ENCODE data around the gene TSHR.
"Not testable (repeated sequence)": the region's sequence is repeated elsewhere in the genome, so short reads cannot be mapped to it uniquely, and the experiment has no call there.

Gene TSHR

GRCh38 chr14:81091660-81092059 lies 136.2 kb downstream of the TSHR start:
- no peaks in the 10 kb centered on the region for H3K36me3 ChIP-seq (ENCODE audit: insufficient read depth, low read length)
- no peak overlapping the region for H3K27ac ChIP-seq (ENCODE audit: low read depth, low read length)
- H3K4me1 ChIP-seq (ENCODE audit: insufficient read depth, low read length) = no peaks in the 10 kb centered on the region
- H3K4me3 ChIP-seq (ENCODE audit: low read depth in 1 of 2, low read length in 2 of 2) = no peak overlapping the region
- H3K9me3 ChIP-seq (ENCODE audit: low read length) = no peaks in the 10 kb centered on the region
- no peak overlapping the region for H3K9ac ChIP-seq (ENCODE audit: low read length)
- H3K27me3 ChIP-seq (ENCODE audit: control insufficient read depth in 1 of 2, insufficient read depth in 2 of 2, low read length in 2 of 2) = no peaks in the 10 kb centered on the region

GRCh38 chr14:81093651-81094050 lies 138.2 kb downstream of the TSHR start:
- Histone ChIP-seq H3K4me1 (ENCODE audit: insufficient read depth, low read length) (no peaks in the 10 kb centered on the region), H3K4me3 (ENCODE audit: low read depth in 1 of 2, low read length in 2 of 2) (no peak overlapping the region), H3K9me3 (ENCODE audit: low read length) (no peaks in the 10 kb centered on the region), H3K27ac (ENCODE audit: low read depth, low read length) (no peak overlapping the region), H3K9ac (ENCODE audit: low read length) (no peak overlapping the region), H3K27me3 (ENCODE audit: control insufficient read depth in 1 of 2, insufficient read depth in 2 of 2, low read length in 2 of 2) (no peaks in the 10 kb centered on the region), H3K36me3 (ENCODE audit: insufficient read depth, low read length) (no peaks in the 10 kb centered on the region)

GRCh38 chr14:81095539-81095938 lies 140.1 kb downstream of the TSHR start:
- no peaks in the 10 kb centered on the region for H3K36me3 ChIP-seq (ENCODE audit: insufficient read depth, low read length)
- H3K4me1 ChIP-seq (ENCODE audit: insufficient read depth, low read length) = no peaks in the 10 kb centered on the region
- H3K9ac ChIP-seq (ENCODE audit: low read length) = no peak overlapping the region
- H3K27me3 ChIP-seq (ENCODE audit: control insufficient read depth in 1 of 2, insufficient read depth in 2 of 2, low read length in 2 of 2) = no peaks in the 10 kb centered on the region
- H3K4me3 ChIP-seq (ENCODE audit: low read depth in 1 of 2, low read length in 2 of 2) = no peak overlapping the region
- H3K9me3 ChIP-seq (ENCODE audit: low read length) = no peaks in the 10 kb centered on the region
- no peak overlapping the region for H3K27ac ChIP-seq (ENCODE audit: low read depth, low read length)

GRCh38 chr14:81096656-81097055 lies 141.2 kb downstream of the TSHR start:
- no peak overlapping the region for H3K4me3 ChIP-seq (ENCODE audit: low read depth in 1 of 2, low read length in 2 of 2)
- no peak overlapping the region for H3K9ac ChIP-seq (ENCODE audit: low read length)
- no peaks in the 10 kb centered on the region for H3K4me1 ChIP-seq (ENCODE audit: insufficient read depth, low read length)
- H3K27ac ChIP-seq (ENCODE audit: low read depth, low read length) = no peak overlapping the region
- no peaks in the 10 kb centered on the region for H3K27me3 ChIP-seq (ENCODE audit: control insufficient read depth in 1 of 2, insufficient read depth in 2 of 2, low read length in 2 of 2)
- H3K9me3 ChIP-seq (ENCODE audit: low read length) = no peaks in the 10 kb centered on the region
- no peaks in the 10 kb centered on the region for H3K36me3 ChIP-seq (ENCODE audit: insufficient read depth, low read length)

- Histone ChIP-seq H3K9me3 (ENCODE audit: low read length) (no peaks in the 10 kb centered on the region), H3K4me1 (ENCODE audit: insufficient read depth, low read length) (no peaks in the 10 kb centered on the region), H3K36me3 (ENCODE audit: insufficient read depth, low read length) (no peaks in the 10 kb centered on the region), H3K9ac (ENCODE audit: low read length) (no peak overlapping the region), H3K27me3 (ENCODE audit: control insufficient read depth in 1 of 2, insufficient read depth in 2 of 2, low read length in 2 of 2) (no peaks in the 10 kb centered on the region), H3K27ac (ENCODE audit: low read depth, low read length) (no peak overlapping the region), H3K4me3 (ENCODE audit: low read depth in 1 of 2, low read length in 2 of 2) (no peak overlapping the region)
Measured at GRCh38 chr14:81102217-81102616, 146.8 kb downstream of the TSHR start.

- no peak overlapping the region for H3K4me3 ChIP-seq (ENCODE audit: low read depth in 1 of 2, low read length in 2 of 2)
- H3K9ac ChIP-seq (ENCODE audit: low read length) = no peak overlapping the region
- H3K9me3 ChIP-seq (ENCODE audit: low read length) = no peaks in the 10 kb centered on the region
- H3K36me3 ChIP-seq (ENCODE audit: insufficient read depth, low read length) = no peaks in the 10 kb centered on the region
- H3K27me3 ChIP-seq (ENCODE audit: control insufficient read depth in 1 of 2, insufficient read depth in 2 of 2, low read length in 2 of 2) = no peaks in the 10 kb centered on the region
- no peak overlapping the region for H3K27ac ChIP-seq (ENCODE audit: low read depth, low read length)
- H3K4me1 ChIP-seq (ENCODE audit: insufficient read depth, low read length) = no peaks in the 10 kb centered on the region
Measured at GRCh38 chr14:81103443-81103842, 148.0 kb downstream of the TSHR start.

GRCh38 chr14:81105378-81105777 lies 150.0 kb downstream of the TSHR start:
- Histone ChIP-seq H3K4me1 (ENCODE audit: insufficient read depth, low read length) (no peaks in the 10 kb centered on the region), H3K9ac (ENCODE audit: low read length) (no peak overlapping the region), H3K4me3 (ENCODE audit: low read depth in 1 of 2, low read length in 2 of 2) (no peak overlapping the region), H3K36me3 (ENCODE audit: insufficient read depth, low read length) (no peaks in the 10 kb centered on the region), H3K27me3 (ENCODE audit: control insufficient read depth in 1 of 2, insufficient read depth in 2 of 2, low read length in 2 of 2) (no peaks in the 10 kb centered on the region), H3K9me3 (ENCODE audit: low read length) (no peaks in the 10 kb centered on the region), H3K27ac (ENCODE audit: low read depth, low read length) (no peak overlapping the region)

GRCh38 chr14:81105961-81106360 lies 150.5 kb downstream of the TSHR start:
- no peaks in the 10 kb centered on the region for H3K27me3 ChIP-seq (ENCODE audit: control insufficient read depth in 1 of 2, insufficient read depth in 2 of 2, low read length in 2 of 2)
- H3K4me3 ChIP-seq (ENCODE audit: low read depth in 1 of 2, low read length in 2 of 2) = no peak overlapping the region
- H3K9me3 ChIP-seq (ENCODE audit: low read length) = no peaks in the 10 kb centered on the region
- H3K36me3 ChIP-seq (ENCODE audit: insufficient read depth, low read length) = no peaks in the 10 kb centered on the region
- no peaks in the 10 kb centered on the region for H3K4me1 ChIP-seq (ENCODE audit: insufficient read depth, low read length)
- H3K27ac ChIP-seq (ENCODE audit: low read depth, low read length) = no peak overlapping the region
- H3K9ac ChIP-seq (ENCODE audit: low read length) = no peak overlapping the region

- Histone ChIP-seq H3K4me1 (ENCODE audit: insufficient read depth, low read length) (no peaks in the 10 kb centered on the region), H3K4me3 (ENCODE audit: low read depth in 1 of 2, low read length in 2 of 2) (no peak overlapping the region), H3K27ac (ENCODE audit: low read depth, low read length) (no peak overlapping the region), H3K9me3 (ENCODE audit: low read length) (no peaks in the 10 kb centered on the region), H3K36me3 (ENCODE audit: insufficient read depth, low read length) (no peaks in the 10 kb centered on the region), H3K9ac (ENCODE audit: low read length) (no peak overlapping the region), H3K27me3 (ENCODE audit: control insufficient read depth in 1 of 2, insufficient read depth in 2 of 2, low read length in 2 of 2) (no peaks in the 10 kb centered on the region)
Measured at GRCh38 chr14:81110186-81110585, 154.8 kb downstream of the TSHR start.

- Histone ChIP-seq H3K4me3 (ENCODE audit: low read depth in 1 of 2, low read length in 2 of 2) (no peak overlapping the region), H3K9ac (ENCODE audit: low read length) (no peak overlapping the region), H3K4me1 (ENCODE audit: insufficient read depth, low read length) (no peaks in the 10 kb centered on the region), H3K27ac (ENCODE audit: low read depth, low read length) (no peak overlapping the region), H3K27me3 (ENCODE audit: control insufficient read depth in 1 of 2, insufficient read depth in 2 of 2, low read length in 2 of 2) (no peaks in the 10 kb centered on the region), H3K36me3 (ENCODE audit: insufficient read depth, low read length) (no peaks in the 10 kb centered on the region), H3K9me3 (ENCODE audit: low read length) (no peaks in the 10 kb centered on the region)
Measured at GRCh38 chr14:81113176-81113575, 157.8 kb downstream of the TSHR start.

GRCh38 chr14:81113945-81114820 lies 158.8 kb downstream of the TSHR start:
- H3K27ac ChIP-seq (ENCODE audit: low read depth, low read length); H3K27me3 ChIP-seq (ENCODE audit: control insufficient read depth in 1 of 2, insufficient read depth in 2 of 2, low read length in 2 of 2); H3K4me3 ChIP-seq (ENCODE audit: low read depth in 1 of 2, low read length in 2 of 2); H3K4me1 ChIP-seq (ENCODE audit: insufficient read depth, low read length); H3K9me3 ChIP-seq (ENCODE audit: low read length); H3K36me3 ChIP-seq (ENCODE audit: insufficient read depth, low read length); H3K9ac ChIP-seq (ENCODE audit: low read length): not testable (repeated sequence)

- H3K27me3 ChIP-seq (ENCODE audit: control insufficient read depth in 1 of 2, insufficient read depth in 2 of 2, low read length in 2 of 2) = no peaks in the 10 kb centered on the region
- no peaks in the 10 kb centered on the region for H3K4me1 ChIP-seq (ENCODE audit: insufficient read depth, low read length)
- no peaks in the 10 kb centered on the region for H3K9me3 ChIP-seq (ENCODE audit: low read length)
- no peak overlapping the region for H3K9ac ChIP-seq (ENCODE audit: low read length)
- no peaks in the 10 kb centered on the region for H3K36me3 ChIP-seq (ENCODE audit: insufficient read depth, low read length)
- no peak overlapping the region for H3K4me3 ChIP-seq (ENCODE audit: low read depth in 1 of 2, low read length in 2 of 2)
- no peak overlapping the region for H3K27ac ChIP-seq (ENCODE audit: low read depth, low read length)
Measured at GRCh38 chr14:81120501-81120900, 165.1 kb downstream of the TSHR start.

All from muscle layer of colon (tissue), 2 donors.